Effector CD4-positive, alpha-beta T cell (primary cell): Measurements from ENCODE around the gene ADIPOR2.

Experiments used
- DNase-seq: peaks from one replicate; pipeline ENCODE4 v3.0.0-alpha.2; 2020

ADIPOR2 gene

DNA sequence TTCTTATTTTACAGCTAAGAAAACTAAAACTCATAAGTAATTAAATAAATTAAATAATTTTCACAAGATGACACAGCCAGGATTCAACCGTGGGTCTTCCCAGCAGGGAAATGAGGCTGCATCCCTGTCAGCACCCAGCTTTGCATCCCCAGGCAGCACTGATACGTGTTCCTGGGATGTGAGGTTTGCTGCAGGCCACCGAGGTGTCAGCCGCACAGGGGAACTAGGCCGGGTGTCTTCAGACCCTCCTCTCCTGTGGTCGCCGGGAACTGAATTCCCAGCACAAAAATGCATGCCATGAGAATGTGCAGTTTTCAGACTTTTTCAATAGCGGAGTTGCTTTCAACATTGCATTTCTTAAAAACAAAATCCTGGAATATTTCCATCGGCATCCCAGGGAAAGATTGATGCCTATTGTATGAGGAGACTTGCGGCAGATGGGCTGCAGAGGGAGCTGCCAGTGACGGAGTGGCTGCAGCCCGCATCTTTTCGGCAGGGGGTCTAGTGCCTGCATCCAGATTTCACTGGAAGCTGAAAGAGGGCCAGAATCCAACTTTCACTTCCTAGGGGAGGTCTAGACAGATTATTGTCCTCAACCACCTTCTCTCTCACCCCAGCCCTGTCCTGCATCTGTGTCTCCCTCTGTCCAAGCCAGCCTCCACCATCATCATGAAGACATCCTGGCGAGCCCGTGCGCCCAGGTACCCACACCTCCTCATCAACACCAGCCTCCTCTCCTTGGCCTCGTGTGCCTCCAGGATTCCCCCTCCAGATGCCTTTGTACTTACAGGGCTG is 142.1 kb downstream of the ADIPOR2 start:
- DNase-seq: no peak

DNA sequence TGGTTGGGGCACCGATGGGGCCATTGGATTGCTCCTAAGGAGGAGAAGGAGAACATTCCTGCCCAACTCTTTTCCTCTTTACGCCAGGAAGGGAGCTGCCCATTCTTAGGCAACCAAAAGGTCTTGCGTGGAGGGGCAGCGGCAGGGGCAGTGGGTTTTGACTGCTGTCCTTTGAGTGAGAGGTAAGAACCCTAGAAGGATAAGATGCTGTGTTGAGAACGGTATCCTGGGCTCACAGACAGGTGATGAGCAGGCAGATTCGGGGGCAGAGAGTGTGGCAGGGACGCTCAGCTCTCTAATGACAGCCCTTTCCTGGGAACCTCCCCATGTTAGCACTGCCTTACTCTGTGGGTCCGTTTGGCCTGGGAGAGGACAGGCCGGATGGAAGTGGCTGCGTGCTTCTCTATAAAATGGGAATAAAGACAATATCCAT is 142.7 kb downstream of the ADIPOR2 start:
- no peak for DNase-seq

DNA sequence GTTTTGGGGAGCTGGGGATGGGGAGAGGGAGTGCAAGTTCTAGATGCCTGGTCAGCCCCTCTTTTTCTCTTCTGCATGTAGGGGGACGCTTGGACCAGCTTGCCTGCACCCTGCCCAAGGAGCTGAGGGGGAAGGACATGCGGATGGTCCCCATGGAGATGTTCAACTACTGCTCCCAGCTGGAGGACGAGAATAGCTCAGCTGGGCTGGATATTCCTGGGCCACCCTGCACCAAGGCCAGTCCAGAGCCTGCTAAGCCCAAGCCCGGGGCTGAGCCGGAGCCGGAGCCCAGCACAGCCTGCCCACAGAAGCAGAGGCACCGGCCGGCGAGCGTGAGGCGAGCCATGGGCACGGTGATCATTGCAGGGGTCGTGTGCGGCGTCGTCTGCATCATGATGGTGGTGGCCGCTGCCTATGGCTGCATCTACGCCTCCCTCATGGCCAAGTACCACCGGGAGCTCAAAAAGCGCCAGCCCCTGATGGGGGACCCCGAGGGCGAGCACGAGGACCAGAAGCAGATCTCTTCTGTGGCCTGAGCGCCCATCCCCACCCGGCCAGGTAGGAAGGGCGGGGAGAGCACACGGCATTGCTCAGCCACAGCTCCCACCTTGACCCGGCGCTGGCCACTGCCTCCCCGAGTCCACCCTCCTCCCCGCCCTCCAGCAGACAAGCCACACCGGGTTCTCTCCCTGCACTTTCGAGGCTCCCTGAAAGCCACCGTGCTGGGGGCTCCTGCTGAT is 143.5 kb downstream of the ADIPOR2 start:
- DNase-seq: no peak

- no peak for DNase-seq
These were observed 144.6 kb downstream of the ADIPOR2 start for GRCh38 chr12:1835211-1836131.

DNA sequence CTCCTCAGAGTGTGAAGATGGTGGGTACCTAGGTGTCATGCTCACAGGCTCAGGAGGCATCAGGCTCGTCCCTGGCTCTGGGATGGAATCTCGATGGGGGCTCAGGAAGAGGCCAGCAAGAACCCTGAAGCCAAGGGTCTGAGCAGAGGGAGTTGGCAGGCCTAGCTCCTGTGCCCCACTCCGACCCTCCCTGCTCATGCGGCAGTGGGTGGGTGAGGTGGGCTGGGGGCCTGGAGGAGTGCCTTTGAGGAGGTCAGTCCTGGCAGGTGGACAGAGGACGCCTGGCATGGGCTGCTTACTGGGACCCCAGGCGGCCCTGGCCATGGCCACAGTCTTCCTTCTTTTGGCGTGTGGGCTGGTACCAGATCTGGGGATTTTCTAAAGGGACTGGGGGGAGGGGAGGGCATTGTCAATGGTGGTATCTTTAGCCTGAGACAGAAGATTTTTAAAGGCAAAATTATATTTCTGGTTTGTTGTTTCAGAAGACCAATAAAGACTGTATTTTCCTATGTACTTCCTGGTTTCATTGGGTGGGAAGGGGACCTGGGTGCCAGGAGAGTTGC is 145.5 kb downstream of the ADIPOR2 start:
- DNase-seq: no peak

GRCh38 chr12:1836854-1837421 is 146.1 kb downstream of the ADIPOR2 start:
- DNase-seq: no peak

GRCh38 chr12:1837541-1838204 is 146.8 kb downstream of the ADIPOR2 start:
- DNase-seq: no peak
